Mucosa of descending colon (tissue), 3 donors: Measurements from ENCODE around the gene RBM33. TPM values are rescaled to one million over a fixed set of nuclear protein-coding genes. Genes with fewer than 3 reads are reported as not detected.
A peak's percentile ranks its signal among the peaks of the same experiment; 100 is the strongest.

Source experiments
- ATAC-seq: fragments of 200-7000 bp; cut with Tn5 transposase; one replicate; pipeline ENCODE4 v1.9.1; 2020; ENCODE audit warnings: mild to moderate bottlenecking, moderate library complexity
- DNase-seq, 3 donors: peaks; one replicate each; pipeline ENCODE4 v3.0.0-alpha.2; 2020
- H3K36me3 ChIP-seq: fragments of 200-600 bp; one replicate; pipeline ENCODE4 v1.8.0; 2021; ENCODE audit warnings: low read depth, mild to moderate bottlenecking
- H3K4me1 ChIP-seq: fragments of 200-600 bp; one replicate; pipeline ENCODE4 v1.8.0; 2021; ENCODE audit warnings: low read depth, mild to moderate bottlenecking
- H3K4me3 ChIP-seq: fragments of 200-600 bp; one replicate; pipeline ENCODE4 v1.8.0; 2021; ENCODE audit warnings: mild to moderate bottlenecking
- H3K9me3 ChIP-seq: fragments of 200-600 bp; one replicate; pipeline ENCODE4 v1.8.0; 2021; ENCODE audit warnings: mild to moderate bottlenecking
- intact Hi-C, 2 donors: fragments of 100-400 bp; cut with DNase I in 1 of 2; cut with micrococcal nuclease in 1 of 2; formaldehyde crosslinking; loops; one replicate each; pipeline versions ENCODE4 v1.11.0 to v1.11.1; 2022; cut with DNase I, micrococcal nuclease
- total RNA-seq, 3 donors: library from RNA; stranded (reverse); fragmentation: NEBNext Ultra II Directional in 2 of 3; extraction: Animal tissue kit (Norgen Biotek cat#: 25700) in 2 of 3; gene quantifications; one replicate each; pipeline versions ENCODE4 v1.2.1 to v1.2.4, GENCODE V29; 2021 to 2023
- TF ChIP-seq, protein P1 (sequence below): fragments of 200-600 bp; IDR thresholded peaks from one replicate; pipeline ENCODE4 v1.8.0; 2022; ENCODE audit warnings: antibody characterized with exemption, mild to moderate bottlenecking
- donor health status: DM: no; HTN: no; CAD: no; lungs with moderate emphysema.
- donor health status: DM: no; HTN: no; CAD: no.
- donor health status: DM: no; HTN: yes; CAD: no.

Gene RBM33
- total RNA-seq, 3 donors from 2014 or later = 59.9 to 75.8 (median 69.8) TPM

DNA sequence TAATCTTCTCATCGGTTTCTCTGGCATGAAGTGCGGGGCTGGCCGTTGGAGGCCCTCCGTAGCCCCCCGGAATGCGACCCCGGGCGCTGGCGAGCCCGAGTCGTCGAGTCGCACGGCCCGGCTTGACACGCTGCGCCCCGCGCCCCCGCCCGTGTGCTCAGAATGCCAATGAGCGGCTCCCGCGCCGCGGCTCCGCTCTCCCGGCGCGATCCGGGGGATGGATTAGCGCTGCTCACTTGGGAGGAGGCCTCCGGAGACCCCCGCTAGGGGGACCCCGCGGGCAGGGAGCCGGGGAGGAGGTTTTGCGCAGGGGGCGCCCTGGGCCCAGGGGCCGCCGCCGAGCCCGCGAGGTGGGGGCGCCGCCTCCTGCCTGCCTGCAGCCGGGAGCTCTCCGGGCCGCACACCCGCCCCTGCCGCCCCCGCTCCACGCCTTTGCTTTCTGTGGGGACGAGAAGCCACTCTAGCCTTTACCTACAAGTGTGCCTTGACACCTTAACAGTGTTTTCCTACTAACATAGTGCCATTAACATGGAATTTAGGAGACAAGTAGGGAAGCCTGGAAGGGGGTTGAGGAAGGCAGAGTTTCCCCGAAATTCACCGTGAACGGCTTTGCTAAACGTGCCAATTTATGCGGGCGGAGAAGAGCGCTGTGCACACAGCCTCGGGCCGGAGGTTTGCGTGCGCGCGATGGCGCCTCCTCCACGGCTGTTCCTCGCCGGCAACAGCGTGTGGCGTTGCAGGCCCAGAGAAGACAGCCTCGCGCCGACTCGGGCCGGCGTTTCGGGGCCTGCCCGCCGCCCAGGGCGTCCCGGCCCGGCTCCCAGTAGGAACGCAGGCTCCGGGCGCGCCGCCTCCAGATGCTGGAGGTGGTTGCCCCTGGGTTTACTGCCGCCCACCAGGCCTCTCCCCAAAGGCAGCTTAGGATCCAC lies 160.7 kb downstream of the RBM33 start:
- TF ChIP-seq, protein P1, sequence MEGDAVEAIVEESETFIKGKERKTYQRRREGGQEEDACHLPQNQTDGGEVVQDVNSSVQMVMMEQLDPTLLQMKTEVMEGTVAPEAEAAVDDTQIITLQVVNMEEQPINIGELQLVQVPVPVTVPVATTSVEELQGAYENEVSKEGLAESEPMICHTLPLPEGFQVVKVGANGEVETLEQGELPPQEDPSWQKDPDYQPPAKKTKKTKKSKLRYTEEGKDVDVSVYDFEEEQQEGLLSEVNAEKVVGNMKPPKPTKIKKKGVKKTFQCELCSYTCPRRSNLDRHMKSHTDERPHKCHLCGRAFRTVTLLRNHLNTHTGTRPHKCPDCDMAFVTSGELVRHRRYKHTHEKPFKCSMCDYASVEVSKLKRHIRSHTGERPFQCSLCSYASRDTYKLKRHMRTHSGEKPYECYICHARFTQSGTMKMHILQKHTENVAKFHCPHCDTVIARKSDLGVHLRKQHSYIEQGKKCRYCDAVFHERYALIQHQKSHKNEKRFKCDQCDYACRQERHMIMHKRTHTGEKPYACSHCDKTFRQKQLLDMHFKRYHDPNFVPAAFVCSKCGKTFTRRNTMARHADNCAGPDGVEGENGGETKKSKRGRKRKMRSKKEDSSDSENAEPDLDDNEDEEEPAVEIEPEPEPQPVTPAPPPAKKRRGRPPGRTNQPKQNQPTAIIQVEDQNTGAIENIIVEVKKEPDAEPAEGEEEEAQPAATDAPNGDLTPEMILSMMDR = peak; percentile 19
- no peaks in the 10 kb centered on the region for H3K9me3 ChIP-seq
- no peaks in the 10 kb centered on the region for H3K36me3 ChIP-seq
- H3K4me1 ChIP-seq = peaks cover 26% of the 10 kb centered on the region
- peak; percentile 12 for ATAC-seq
- peak; percentile 57 to 71 (median 57) for DNase-seq
- intact Hi-C loops = loop anchor here in 1 of 2 donors (10.0 kb wide), 1 partner anchor 1020 kb away; no protein-coding TSS in a partner anchor
- no peak overlapping the region for H3K4me3 ChIP-seq

DNA sequence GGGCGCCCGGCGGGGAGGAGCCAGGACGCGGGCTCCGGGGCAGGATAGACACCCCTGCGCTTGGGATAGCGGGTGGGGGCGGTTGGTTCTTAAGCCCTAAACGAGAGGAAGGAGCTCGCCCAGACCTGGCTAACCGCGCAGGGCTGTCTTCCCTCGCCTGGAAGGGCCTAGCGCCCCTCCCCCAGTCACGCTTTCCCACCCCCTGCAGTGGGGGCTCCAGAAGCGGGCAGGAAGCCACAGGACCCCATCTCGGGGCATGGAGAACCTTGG lies 161.3 kb downstream of the RBM33 start:
- H3K4me1 ChIP-seq = peaks cover 32% of the 10 kb centered on the region

DNA sequence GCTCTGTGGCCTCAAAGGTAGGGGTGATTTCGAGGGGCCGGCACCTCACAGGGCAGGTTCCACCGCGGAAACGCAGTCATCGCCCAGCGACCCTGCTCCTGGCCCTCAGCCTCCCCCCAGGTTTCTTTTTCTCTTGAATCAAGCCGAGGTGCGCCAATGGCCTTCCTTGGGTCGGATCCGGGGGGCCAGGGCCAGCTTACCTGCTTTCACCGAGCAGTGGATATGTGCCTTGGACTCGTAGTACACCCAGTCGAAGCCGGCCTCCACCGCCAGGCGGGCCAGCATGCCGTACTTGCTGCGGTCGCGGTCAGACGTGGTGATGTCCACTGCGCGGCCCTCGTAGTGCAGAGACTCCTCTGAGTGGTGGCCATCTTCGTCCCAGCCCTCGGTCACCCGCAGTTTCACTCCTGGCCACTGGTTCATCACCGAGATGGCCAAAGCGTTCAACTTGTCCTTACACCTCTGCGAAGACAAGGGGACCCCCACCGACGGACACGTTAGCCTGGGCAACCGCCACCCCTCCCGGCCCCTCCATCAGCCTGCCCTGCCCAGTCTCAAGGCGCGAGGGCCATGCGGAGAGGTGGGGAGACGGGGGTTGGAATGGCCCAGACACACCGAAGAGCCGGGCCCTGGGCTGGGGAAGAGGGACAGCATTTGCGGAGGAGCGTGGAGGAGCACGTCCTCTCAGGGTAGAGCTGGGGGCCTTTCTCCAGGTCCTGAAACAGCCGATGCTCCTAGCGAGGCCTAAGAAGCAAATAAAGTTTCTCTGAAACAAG lies 161.8 kb downstream of the RBM33 start:
- intact Hi-C loops = loop anchor here in 1 of 2 donors (10.0 kb wide), 1 partner anchor 1019 kb away; no protein-coding TSS in a partner anchor
- peaks cover 37% of the 10 kb centered on the region for H3K4me1 ChIP-seq
- DNase-seq = peak in 2 of 3 donors; percentile 9 to 46

More for the DNA sequence above, 161.3 kb downstream of the RBM33 start:
- H3K4me3 ChIP-seq = no peak overlapping the region
- no peaks in the 10 kb centered on the region for H3K9me3 ChIP-seq
- ATAC-seq (no peak), DNase-seq (peak in 2 of 3 donors; percentile 22 to 45)
- TF ChIP-seq, protein P1 = no peak
- intact Hi-C loops = loop anchor here in 1 of 2 donors (10.0 kb wide), 1 partner anchor 1019 kb away; no protein-coding TSS in a partner anchor
- H3K36me3 ChIP-seq = no peaks in the 10 kb centered on the region

DNA sequence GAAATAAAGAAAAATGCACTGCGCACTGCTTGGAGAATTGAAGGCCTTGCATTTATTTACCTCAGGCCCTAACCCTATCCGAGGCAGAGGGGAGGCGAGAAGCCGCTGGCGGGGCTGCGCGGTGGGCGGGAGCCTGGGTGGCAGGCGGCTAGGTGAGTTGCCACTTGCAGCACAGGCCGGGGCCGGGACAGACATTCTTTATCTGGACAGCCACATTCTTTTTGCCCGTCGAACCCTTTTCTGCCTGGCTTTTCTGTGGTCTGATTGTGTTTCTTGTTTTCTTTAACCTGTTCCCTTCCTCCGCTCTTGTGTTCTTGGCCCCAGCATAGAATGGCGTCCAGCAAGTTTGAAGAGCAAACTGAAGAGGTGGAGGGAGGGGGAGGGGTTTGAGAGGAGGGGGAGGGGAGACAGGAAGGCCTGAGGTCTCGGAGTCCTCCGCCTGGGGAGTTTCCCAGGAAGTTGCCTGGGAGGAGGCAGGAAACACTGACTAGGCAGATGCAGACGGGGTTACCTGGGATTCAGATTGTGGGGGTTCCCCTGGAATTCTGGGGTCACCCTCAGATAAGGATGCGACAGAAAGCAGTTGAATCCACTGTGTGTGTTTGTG lies 162.7 kb downstream of the RBM33 start:
- H3K4me3 ChIP-seq = no peak overlapping the region

More for the DNA sequence above, 161.8 kb downstream of the RBM33 start:
- TF ChIP-seq, protein P1 = no peak
- Histone ChIP-seq H3K36me3 (no peaks in the 10 kb centered on the region), H3K4me3 (no peak overlapping the region), H3K9me3 (no peaks in the 10 kb centered on the region)
- no peak for ATAC-seq

More for the DNA sequence above, 162.7 kb downstream of the RBM33 start:
- ATAC-seq (no peak), DNase-seq (peak in 2 of 3 donors; percentile 19 to 49)
- Histone ChIP-seq H3K9me3 (no peaks in the 10 kb centered on the region), H3K36me3 (no peaks in the 10 kb centered on the region), H3K4me1 (peaks cover 46% of the 10 kb centered on the region)
- intact Hi-C loops = loop anchor here in 1 of 2 donors (10.0 kb wide), 1 partner anchor 1018 kb away; no protein-coding TSS in a partner anchor
- TF ChIP-seq, protein P1 = no peak
